ENCODE measurements around the gene BAIAP3. TPM values are rescaled to one million over a fixed set of nuclear protein-coding genes. Genes with fewer than 3 reads are reported as not detected.

The BAIAP3 gene
- total RNA-seq, 4 donors from 2014 or later, result 0.05 to 4.4 (median 2.5) TPM

- Histone ChIP-seq H3K4me1 (no peaks in the 10 kb centered on the region), H3K27ac (no peak overlapping the region), H3K27me3 (peaks cover 53 to 86% (median 84%) of the 10 kb centered on the region in 3 donors), H3K9me3 (no peaks in the 10 kb centered on the region), H3K36me3 (no peaks in the 10 kb centered on the region), H3K4me3 (no peak overlapping the region)
- intact Hi-C loops (cut with DNase I; ENCODE audit: low total_unique reads) (no loop called here), in situ Hi-C loops (cut with MboI; ENCODE audit: low sequenced_read_pairs in 4 of 4) (no loop called here)
- no peak for DNase-seq
- no peak for TF ChIP-seq CTCF (IDR thresholded peaks at IDR 0.05 in 4 of 5, conservative IDR thresholded peaks at IDR 0.05 in 1 of 5)
- no peak for TF ChIP-seq POLR2A (IDR thresholded peaks at IDR 0.05)
- no peak for ATAC-seq
Measured at GRCh38 chr16:1286513-1287094, 46.8 kb upstream of the BAIAP3 start.

- Histone ChIP-seq H3K36me3 (no peaks in the 10 kb centered on the region), H3K9me3 (no peaks in the 10 kb centered on the region), H3K27ac (no peak overlapping the region), H3K4me3 (no peak overlapping the region), H3K27me3 (peaks cover 64 to 81% (median 71%) of the 10 kb centered on the region in 3 donors), H3K4me1 (no peaks in the 10 kb centered on the region)
- intact Hi-C loops (cut with DNase I; ENCODE audit: low total_unique reads), result no loop called here
- TF ChIP-seq POLR2A (IDR thresholded peaks at IDR 0.05) (no peak), CTCF (IDR thresholded peaks at IDR 0.05 in 4 of 5, conservative IDR thresholded peaks at IDR 0.05 in 1 of 5) (no peak)
- ATAC-seq (no peak), DNase-seq (no peak)
- in situ Hi-C loops (cut with MboI; ENCODE audit: low sequenced_read_pairs in 4 of 4), result no loop called here
Measured at GRCh38 chr16:1287982-1288670, 45.3 kb upstream of the BAIAP3 start.

- Histone ChIP-seq H3K27me3 (peaks cover 66 to 80% (median 68%) of the 10 kb centered on the region in 3 donors), H3K4me1 (no peaks in the 10 kb centered on the region), H3K27ac (no peak overlapping the region), H3K9me3 (no peaks in the 10 kb centered on the region), H3K4me3 (no peak overlapping the region), H3K36me3 (no peaks in the 10 kb centered on the region)
- in situ Hi-C loops (cut with MboI; ENCODE audit: low sequenced_read_pairs in 4 of 4) (no loop called here), intact Hi-C loops (cut with DNase I; ENCODE audit: low total_unique reads) (no loop called here)
- no peak for TF ChIP-seq CTCF (IDR thresholded peaks at IDR 0.05 in 4 of 5, conservative IDR thresholded peaks at IDR 0.05 in 1 of 5)
- TF ChIP-seq POLR2A (IDR thresholded peaks at IDR 0.05), result no peak
- no peak for DNase-seq
- ATAC-seq, result no peak
Measured at GRCh38 chr16:1288813-1289476, 44.5 kb upstream of the BAIAP3 start.

GRCh38 chr16:1289477-1289866, 44.0 kb upstream of the BAIAP3 start:
- H3K36me3 ChIP-seq, result no peaks in the 10 kb centered on the region
- H3K4me3 ChIP-seq, result no peak overlapping the region
- no peak for ATAC-seq
- intact Hi-C loops (cut with DNase I; ENCODE audit: low total_unique reads), result no loop called here
- no peak overlapping the region for H3K27ac ChIP-seq
- no peaks in the 10 kb centered on the region for H3K9me3 ChIP-seq
- no peaks in the 10 kb centered on the region for H3K4me1 ChIP-seq
- peaks cover 62 to 75% (median 68%) of the 10 kb centered on the region in 3 donors for H3K27me3 ChIP-seq
- no peak for DNase-seq
- in situ Hi-C loops (cut with MboI; ENCODE audit: low sequenced_read_pairs in 4 of 4), result no loop called here
- TF ChIP-seq POLR2A (IDR thresholded peaks at IDR 0.05), result no peak
- no peak for TF ChIP-seq CTCF (IDR thresholded peaks at IDR 0.05 in 4 of 5, conservative IDR thresholded peaks at IDR 0.05 in 1 of 5)
